Endothelial cell of umbilical vein (primary cell): ENCODE data around the gene SLC35D1. TPM values are rescaled to one million over a fixed set of nuclear protein-coding genes. Genes with fewer than 3 reads are reported as not detected.

Source experiments
- BruUV-seq: library from RNA; stranded (reverse); fragments of 400-500 nt; replicated peaks from 2 replicates; lab custom pipeline; 2021; lab: Mats Ljungman, UMichigan
- CTCF ChIA-PET: fragments of 300-600, 350-600 bp; sonication (Branson Sonifier 250); formaldehyde crosslinking; loops from one replicate; lab custom pipeline; 2021; ENCODE audit warnings: antibody characterized with exemption, inconsistent platforms; lab: Charles Lee
- POLR2A ChIA-PET: fragments of 300-600, 350-600 bp; sonication (Branson Sonifier 250); formaldehyde crosslinking; loops from one replicate; lab custom pipeline; 2021; ENCODE audit warnings: antibody characterized with exemption, inconsistent platforms; lab: Charles Lee
- DNase-seq: peaks from one replicate; pipeline ENCODE4 v3.0.0-alpha.2; 2011; ENCODE audit warnings: low read depth, low spot score
- FAIRE-seq: peaks from 2 replicates; lab custom pipeline; 2011; peaks lifted over from hg19 to GRCh38; lab: Jason Lieb, UNC
- H2AFZ ChIP-seq: 2 replicates; pipeline ENCODE4 v1.6.0; 2012; ENCODE audit warnings: low read depth, low read length, control low read depth, inconsistent platforms
- H3K27ac ChIP-seq: 2 replicates; pipeline ENCODE4 v1.5.1; 2011; ENCODE audit warnings: low read depth, mild to moderate bottlenecking, control low read depth, low read length, moderate library complexity; ENCODE audit not compliant: insufficient read depth
- H3K27me3 ChIP-seq, 2 experiments: 2 replicates each; pipeline versions ENCODE4 v1.6.0 to v1.6.1; 2011; ENCODE audit warnings: low read length in 2 of 2, mixed read lengths in 1 of 2; ENCODE audit not compliant: control insufficient read depth in 2 of 2, insufficient read depth in 2 of 2
- H3K36me3 ChIP-seq, 2 experiments: 2 replicates in 1 of 2; 3 replicates in 1 of 2; pipeline ENCODE4 v1.5.1; 2011; ENCODE audit warnings: low read length in 2 of 2, mild to moderate bottlenecking in 1 of 2, moderate library complexity in 1 of 2; ENCODE audit not compliant: control insufficient read depth in 2 of 2, insufficient read depth in 2 of 2; ENCODE audit errors: extremely low read depth in 1 of 2
- H3K4me1 ChIP-seq: 3 replicates; pipeline ENCODE4 v1.5.1; 2011; ENCODE audit warnings: mild to moderate bottlenecking, low read length; ENCODE audit not compliant: control insufficient read depth, insufficient read depth; ENCODE audit errors: extremely low read depth
- H3K4me2 ChIP-seq: 2 replicates; pipeline ENCODE4 v1.6.1; 2011; ENCODE audit warnings: low read length, control low read depth, mixed read lengths; ENCODE audit not compliant: insufficient read depth
- H3K4me3 ChIP-seq, 3 experiments: fragments of 200-600 bp in 1 of 3; sonication (generic), shearing (Covaris generic) in 1 of 3; replicated peaks in 1 of 3; 2 replicates each; pipeline ENCODE4 v1.5.1; 2011 to 2016; ENCODE audit warnings: control low read depth in 3 of 3, low read length in 3 of 3, mild to moderate bottlenecking in 2 of 3, inconsistent platforms in 1 of 3, low read depth in 1 of 3, moderate library complexity in 1 of 3; ENCODE audit not compliant: insufficient read depth in 1 of 3
- H3K79me2 ChIP-seq: 2 replicates; pipeline ENCODE4 v1.6.0; 2012; ENCODE audit warnings: low read length, inconsistent platforms; ENCODE audit not compliant: control insufficient read depth, insufficient read depth
- H3K9ac ChIP-seq: replicated peaks from 2 replicates; pipeline ENCODE3; 2011; ENCODE audit warnings: low read length, control low read depth; ENCODE audit not compliant: insufficient read depth; ENCODE audit errors: extremely low read depth
- H3K9me1 ChIP-seq: replicated peaks from 3 replicates; pipeline ENCODE4 v1.6.0; 2011; ENCODE audit warnings: mild to moderate bottlenecking, low read length; ENCODE audit not compliant: control insufficient read depth, insufficient read depth; ENCODE audit errors: extremely low read depth
- H3K9me3 ChIP-seq: replicated peaks from 2 replicates; pipeline ENCODE4 v1.5.1; 2012; ENCODE audit warnings: low read length, inconsistent platforms; ENCODE audit not compliant: control insufficient read depth, insufficient read depth
- H4K20me1 ChIP-seq: replicated peaks from 2 replicates; pipeline ENCODE3; 2011; ENCODE audit warnings: mild to moderate bottlenecking, low read length; ENCODE audit not compliant: control insufficient read depth, insufficient read depth; ENCODE audit errors: extremely low read depth
- CTCF ChIP-seq, 2 donors: IDR thresholded peaks; 1 replicate in 1 of 2; 2 replicates in 1 of 2; pipeline ENCODE4 v1.5.1; 2011; ENCODE audit warnings: low read length in 2 of 2, mild to moderate bottlenecking in 2 of 2, moderate library complexity in 2 of 2, control low read depth in 1 of 2, inconsistent platforms in 1 of 2, low read depth in 1 of 2; ENCODE audit not compliant: insufficient read depth in 1 of 2; ENCODE audit errors: extremely low read depth in 1 of 2
- EZH2 ChIP-seq: IDR thresholded peaks from 2 replicates; pipeline ENCODE4 v1.6.1; 2012; ENCODE audit warnings: borderline replicate concordance, low read depth, mild to moderate bottlenecking, moderate library complexity, low read length, inconsistent platforms; ENCODE audit not compliant: severe bottlenecking
- FOS ChIP-seq: IDR thresholded peaks from 2 replicates; pipeline ENCODE4 v1.6.1; 2011; ENCODE audit warnings: mild to moderate bottlenecking, low read length, moderate library complexity, borderline replicate concordance; ENCODE audit not compliant: insufficient read depth
- GATA2 ChIP-seq: IDR thresholded peaks from 2 replicates; pipeline ENCODE4 v1.7.0; 2011; ENCODE audit warnings: low read depth, mild to moderate bottlenecking, moderate library complexity, mixed read lengths, low read length; ENCODE audit not compliant: insufficient read length, insufficient read depth
- JUN ChIP-seq: IDR thresholded peaks from 2 replicates; pipeline ENCODE4 v1.6.1; 2011; ENCODE audit warnings: borderline replicate concordance, low read depth; ENCODE audit not compliant: insufficient read length, insufficient read depth
- MAX ChIP-seq: IDR thresholded peaks from 2 replicates; pipeline ENCODE4 v1.6.1; 2011; ENCODE audit not compliant: insufficient read depth, insufficient read length
- MYC ChIP-seq: IDR thresholded peaks from one replicate; pipeline ENCODE4 v1.6.1; 2011; ENCODE audit warnings: mild to moderate bottlenecking, low read depth, low read length
- POLR2A ChIP-seq: IDR thresholded peaks from 2 replicates; pipeline ENCODE4 v1.6.1; 2012; ENCODE audit warnings: low read depth, mild to moderate bottlenecking, control low read depth, low read length
- POLR2AphosphoS5 ChIP-seq: IDR thresholded peaks from 2 replicates; pipeline ENCODE4 v1.6.1; 2012; ENCODE audit warnings: low read depth, mild to moderate bottlenecking, control low read depth, low read length, moderate library complexity; ENCODE audit not compliant: insufficient read depth
- dilution Hi-C: fragments of 300-500 bp; cut with MboI; formaldehyde crosslinking; loops from one replicate; pipeline ENCODE4 v1.15.0; 2019; ENCODE audit warnings: low sequenced_read_pairs; ENCODE audit not compliant: extremely low pct_ligation_motif_present
- intact Hi-C: fragments of 100-400 bp; cut with micrococcal nuclease; formaldehyde crosslinking; loops from one replicate; pipeline ENCODE4 v1.10.0; 2022
- polyA plus RNA-seq, 4 experiments: library from polyadenylated mRNA; depleted of rRNA in 3 of 4; stranded (reverse) in 3 of 4; unstranded in 1 of 4; fragments of >200 nt; gene quantifications; 2 replicates each; pipeline versions ENCODE4 v1.2.1 to v1.2.3, GENCODE V29; 2011 to 2012; ENCODE audit warnings: missing spikeins in 1 of 4
- total RNA-seq: library from RNA; stranded (reverse); gene quantifications from 2 replicates; pipeline ENCODE4 v1.2.3, GENCODE V29; 2021

Gene SLC35D1
- total and polyA plus RNA-seq, 2 donors (not counting 3 experiments of a cell fraction or from before 2014, with no cell fraction given) = 3.5 to 6.6 TPM

GRCh38 chr1:66982561-66983260, 71.2 kb downstream of the SLC35D1 start:
- POLR2A ChIA-PET = no interaction called here
- Histone ChIP-seq H3K27ac (no peak overlapping the region), H3K9ac (no peak overlapping the region), H4K20me1 (no peaks in the 10 kb centered on the region), H3K79me2 (no peaks in the 10 kb centered on the region), H3K4me2 (no peak overlapping the region), H3K4me1 (no peaks in the 10 kb centered on the region), H3K9me1 (no peaks in the 10 kb centered on the region), H3K27me3 (no peaks in the 10 kb centered on the region), H3K4me3 (no peak overlapping the region), H3K9me3 (no peaks in the 10 kb centered on the region), H3K36me3 (peaks cover 3 to 35% of the 10 kb centered on the region in 2 experiments), H2AFZ (no peak overlapping the region)
- dilution Hi-C loops = no loop called here
- FAIRE-seq = no peak
- intact Hi-C loops = no loop called here
- CTCF ChIA-PET = no interaction called here
- DNase-seq = no peak
- no TSS peak for BruUV-seq
- TF ChIP-seq CTCF (IDR thresholded peaks at IDR 0.05; ENCODE audit: extremely low read depth in 1 of 2, insufficient read depth in 1 of 2, low read depth in 1 of 2, low read length in 2 of 2) = no peak
- TF ChIP-seq FOS = no peak
- no peak for TF ChIP-seq POLR2AphosphoS5
- TF ChIP-seq MAX = no peak
- TF ChIP-seq POLR2A = no peak
- no peak for TF ChIP-seq JUN
- no peak for TF ChIP-seq EZH2
- TF ChIP-seq MYC = no peak
- no peak for TF ChIP-seq GATA2
